Mucosa of gallbladder (tissue), 1 donor: Measurements from ENCODE around the gene LCE1E. TPM values are rescaled to one million over a fixed set of nuclear protein-coding genes. Genes with fewer than 3 reads are reported as not detected.

Source experiments
- DNase-seq: peaks from one replicate; pipeline ENCODE4 v3.0.0-alpha.2; 2020; ENCODE audit warnings: low spot score
- total RNA-seq: library from RNA; stranded (reverse); gene quantifications from one replicate; pipeline ENCODE4 v1.2.1, GENCODE V29; 2021
- donor health status: DM: no; HTN: no; CAD: no.

LCE1E gene
- total RNA-seq, 1 donor from 2014 or later = not detected

- no peak for DNase-seq
Observed at GRCh38 chr1:152777510-152778137, 8.4 kb upstream of the LCE1E start.

GRCh38 chr1:152783095-152783494 is 3.0 kb upstream of the LCE1E start:
- no peak for DNase-seq

GRCh38 chr1:152795686-152796085 is 9.6 kb downstream of the LCE1E start:
- DNase-seq = no peak

- DNase-seq = no peak
Observed at GRCh38 chr1:152796421-152796820, 10.4 kb downstream of the LCE1E start, which contains the start of gene LCE1D. Gene LCE1D (plus strand): TSS chr1:152796721. CDS start chr1:152797795, 1,074 bp downstream.

- no peak for DNase-seq
Observed at GRCh38 chr1:152801333-152801732, 15.3 kb downstream of the LCE1E start.

- no peak for DNase-seq
Observed at GRCh38 chr1:152806576-152806975, 20.5 kb downstream of the LCE1E start, which contains the start of gene LCE1C. Gene LCE1C (minus strand): TSS chr1:152806651. CDS start chr1:152805478, 1,173 bp downstream.

GRCh38 chr1:152811050-152811449 is 25.0 kb downstream of the LCE1E start:
- DNase-seq = no peak

- DNase-seq = no peak
Observed at GRCh38 chr1:152811671-152812070, 25.6 kb downstream of the LCE1E start, which contains the start of gene LCE1B. Gene LCE1B (plus strand): TSS chr1:152811971. CDS start chr1:152812447, 476 bp downstream.

GRCh38 chr1:152817309-152817708 is 31.3 kb downstream of the LCE1E start:
- no peak for DNase-seq

- no peak for DNase-seq
Observed at GRCh38 chr1:152823294-152823693, 37.2 kb downstream of the LCE1E start.

GRCh38 chr1:152824964-152825363 is 38.9 kb downstream of the LCE1E start:
- no peak for DNase-seq

- DNase-seq = no peak
Observed at GRCh38 chr1:152827173-152827572, 41.1 kb downstream of the LCE1E start, which contains the start of gene LCE1A. Gene LCE1A (plus strand): TSS chr1:152827473. CDS start chr1:152827473, 0 bp downstream.

GRCh38 chr1:152836870-152837269 is 50.8 kb downstream of the LCE1E start:
- DNase-seq = no peak

Other genes starting within 250 kb of the LCE1E start
- gene LCE3E, start 219.5 kb upstream of the LCE1E start, total RNA-seq = not detected
- not detected for gene LCE3D, start 205.7 kb upstream of the LCE1E start, total RNA-seq
- gene LCE3C, start 186.0 kb upstream of the LCE1E start, total RNA-seq = not detected
- gene LCE3B, start 172.4 kb upstream of the LCE1E start, total RNA-seq = not detected
- gene LCE3A, start 163.2 kb upstream of the LCE1E start, total RNA-seq = not detected
- not detected for gene LCE2D, start 122.9 kb upstream of the LCE1E start, total RNA-seq
- not detected for gene LCE2C, start 111.0 kb upstream of the LCE1E start, total RNA-seq
- gene LCE2B, start 100.1 kb upstream of the LCE1E start, total RNA-seq = not detected
- gene LCE2A, start 87.9 kb upstream of the LCE1E start, total RNA-seq = not detected
- gene LCE4A, start 78.1 kb upstream of the LCE1E start, total RNA-seq = not detected
- gene KPRP, start 28.2 kb upstream of the LCE1E start, total RNA-seq = not detected
- not detected for gene LCE1F, start 11.1 kb upstream of the LCE1E start, total RNA-seq
- not detected for gene LCE1D, start 10.5 kb downstream of the LCE1E start, total RNA-seq
- not detected for gene LCE1C, start 20.4 kb downstream of the LCE1E start, total RNA-seq
- not detected for gene LCE1B, start 25.7 kb downstream of the LCE1E start, total RNA-seq
- gene LCE1A, start 41.2 kb downstream of the LCE1E start, total RNA-seq = not detected
- not detected for gene LCE6A, start 56.6 kb downstream of the LCE1E start, total RNA-seq
- not detected for gene LCE7A, start 73.7 kb downstream of the LCE1E start, total RNA-seq
- not detected for gene SMCP, start 92.1 kb downstream of the LCE1E start, total RNA-seq
- gene IVL, start 122.3 kb downstream of the LCE1E start, total RNA-seq = not detected
- gene SPRR5, start 160.9 kb downstream of the LCE1E start, total RNA-seq = not detected
- gene SPRR4, start 184.4 kb downstream of the LCE1E start, total RNA-seq = not detected
- gene SPRR1A, start 197.8 kb downstream of the LCE1E start, total RNA-seq = not detected
- 42.5 TPM for gene SPRR3, start 215.5 kb downstream of the LCE1E start, total RNA-seq
- gene SPRR1B, start 244.9 kb downstream of the LCE1E start, total RNA-seq = not detected